CD4-positive, alpha-beta T cell treated with Interleukin-2 at 100 ng/mL for 4 hours (primary cell): Measurements from ENCODE around the gene ZNF175.

Source experiments
- DNase-seq: peaks from one replicate; pipeline ENCODE4 v3.0.0-alpha.2; 2020; ENCODE audit warnings: low spot score

ZNF175 gene

DNA sequence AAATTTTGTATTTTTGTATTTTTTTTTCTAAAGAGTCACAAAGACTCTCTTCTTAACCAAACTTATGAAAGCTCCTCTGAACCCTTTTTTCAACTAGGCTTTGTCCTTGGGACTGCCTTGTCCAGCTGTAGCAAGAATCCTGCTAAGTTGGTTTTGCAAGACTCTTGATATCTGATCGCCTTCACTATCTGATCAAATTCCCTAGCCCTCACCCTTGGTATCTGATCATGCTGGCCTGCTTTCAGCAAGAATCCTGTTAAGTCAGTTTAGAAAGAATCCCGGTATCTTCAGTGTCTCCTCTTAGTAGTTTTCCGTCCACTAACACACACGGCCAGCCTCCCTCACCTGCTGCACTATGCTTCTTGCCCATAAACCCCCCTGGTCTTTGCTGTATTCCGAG, 61.0 kb downstream of the ZNF175 start:
- no peak for DNase-seq

DNA sequence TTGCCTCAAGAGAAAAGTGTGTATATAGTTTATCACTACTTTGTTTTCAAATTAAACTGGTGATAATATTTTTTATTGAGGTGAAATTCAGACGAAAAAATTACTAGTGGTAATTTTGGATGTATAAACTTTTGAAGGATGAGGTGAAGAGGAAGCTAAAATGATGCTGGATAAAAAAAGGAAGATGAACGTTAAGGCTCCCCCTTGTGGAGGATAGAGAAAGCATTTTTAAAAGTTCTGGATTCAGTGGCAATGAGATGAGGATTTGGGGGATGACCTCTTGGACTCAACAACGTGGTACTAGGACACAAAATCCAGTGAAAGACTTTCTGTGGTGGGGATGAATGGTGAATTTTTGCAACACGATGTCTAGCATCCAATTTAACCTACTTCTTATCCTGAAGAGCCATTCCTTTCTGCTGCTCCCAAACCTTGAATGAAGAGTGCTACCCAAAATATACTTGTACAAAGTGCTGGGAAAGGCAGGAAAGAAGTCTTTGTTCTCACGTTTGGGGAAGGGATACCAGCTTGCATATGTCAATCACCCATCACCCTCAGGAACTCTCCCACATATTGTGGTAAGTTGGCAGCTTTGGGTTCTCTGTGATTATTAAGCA, 66.4 kb downstream of the ZNF175 start:
- DNase-seq, result no peak

DNA sequence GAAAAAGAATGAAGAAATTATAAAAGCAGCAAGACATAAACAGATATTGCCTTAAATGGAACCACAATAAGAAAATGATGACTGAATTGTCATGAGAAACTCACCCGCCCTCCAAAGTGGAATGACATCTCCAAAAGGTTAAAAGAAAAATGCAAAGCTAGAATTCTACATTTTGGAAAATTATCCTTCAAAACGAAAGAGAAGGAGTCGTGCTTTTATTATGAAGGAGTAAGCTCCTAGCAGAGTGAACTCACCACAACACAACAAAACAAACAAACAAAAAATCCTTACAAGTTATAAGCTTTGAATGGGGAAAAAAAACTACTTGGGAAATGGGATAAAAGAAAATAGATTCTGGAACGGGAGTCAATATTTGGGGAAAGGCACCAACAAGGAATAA, 68.8 kb downstream of the ZNF175 start:
- no peak for DNase-seq

DNA sequence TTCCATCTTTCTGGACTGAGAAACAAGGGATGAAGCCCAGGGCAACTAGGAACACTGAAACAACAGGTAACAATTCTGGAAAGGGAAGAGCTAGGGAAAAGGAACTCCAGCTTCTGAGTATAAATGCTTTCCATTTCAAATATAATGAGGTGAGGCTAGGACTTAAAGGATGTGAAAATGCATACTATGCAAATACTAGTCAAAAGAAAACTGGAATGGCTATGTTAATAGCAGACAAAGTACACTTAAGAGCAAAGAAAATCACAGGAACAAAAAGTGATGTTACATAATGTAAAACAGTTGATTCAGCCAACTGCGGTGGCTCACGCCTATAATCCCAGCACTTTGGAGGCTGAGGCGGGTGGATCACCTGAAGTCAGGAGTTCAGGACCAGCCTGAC, 69.3 kb downstream of the ZNF175 start:
- no peak for DNase-seq

GRCh38 chr19:51641648-51642047, 70.6 kb downstream of the ZNF175 start:
- no peak for DNase-seq
